Adrenal gland (tissue), 5 donors: Measurements from ENCODE around the gene CA11.

Source experiments
- CTCF ChIP-seq, 6 experiments: fragments of 450-650 bp in 4 of 6; fragments of 200-600 bp in 2 of 6; sonication (generic) in 1 of 6; IDR thresholded peaks; 1 replicate in 5 of 6; 2 replicates in 1 of 6; pipeline versions ENCODE4 v1.5.1 to v1.8.0; 2016 to 2021; ENCODE audit warnings: antibody characterized with exemption in 6 of 6, mild to moderate bottlenecking in 2 of 6, moderate library complexity in 1 of 6
- POLR2A ChIP-seq, 2 donors: fragments of 450-650 bp; IDR thresholded peaks; one replicate each; pipeline ENCODE4 v1.6.1; 2017; ENCODE audit warnings: antibody characterized with exemption in 2 of 2, mild to moderate bottlenecking in 2 of 2, moderate library complexity in 1 of 2
- donor health status: DM: no; HTN: no; CAD: no.

GRCh38 chr19:48603449-48603848, 42.5 kb downstream of the CA11 start:
- no peak for TF ChIP-seq POLR2A (IDR thresholded peaks at IDR 0.05)
- no peak for TF ChIP-seq CTCF (IDR thresholded peaks at IDR 0.05)
